OCI-LY1 (cell line): Measurements from ENCODE around the gene ENTPD1.

Experiments
- CTCF ChIP-seq: fragments of 200-600 bp; sonication (generic), shearing (Covaris generic); IDR thresholded peaks from 2 replicates; pipeline ENCODE4 v1.5.1; 2017; ENCODE audit warnings: mild to moderate bottlenecking, antibody characterized with exemption, low read length, moderate library complexity, mixed read lengths
- EZH2 ChIP-seq: fragments of 200-600 bp; sonication (generic), shearing (Covaris generic); IDR thresholded peaks from 2 replicates; pipeline ENCODE4 v1.8.0; 2017; ENCODE audit warnings: borderline replicate concordance, mixed run types, mild to moderate bottlenecking, antibody characterized with exemption, low read length, moderate library complexity, mixed read lengths

GRCh38 chr10:95832216-95833041 lies 76.5 kb downstream of the ENTPD1 start:
- TF ChIP-seq EZH2 (no peak), CTCF (no peak)
